ENCODE results near the gene CR1. TPM values are rescaled to one million over a fixed set of nuclear protein-coding genes. Genes with fewer than 3 reads are reported as not detected.

Gene CR1
- total and polyA plus RNA-seq, 2 of the 4 experiments (the other 2 are of a cell fraction): not detected

- TF ChIP-seq POLR2A (IDR thresholded peaks at IDR 0.05; ENCODE audit: low read depth, low read length): no peak
- TF ChIP-seq CHD1 (IDR thresholded peaks at IDR 0.05; ENCODE audit: low read depth, low read length): no peak
- no peak for TF ChIP-seq USF2 (IDR thresholded peaks at IDR 0.05; ENCODE audit: low read depth, low read length)
- no peak for TF ChIP-seq NFE2L2 (IDR thresholded peaks at IDR 0.05; ENCODE audit: low read depth, low read length)
These were observed 40.7 kb upstream of the CR1 start (continued) for GRCh38 chr1:207455183-207455754.

- no peak overlapping the region for H3K4ac ChIP-seq (ENCODE audit: low read depth, low read length)
- no peak overlapping the region for H2AK9ac ChIP-seq (replicated peaks; ENCODE audit: low read depth, low read length, poor library complexity)
- H3K9me1 ChIP-seq (ENCODE audit: insufficient read depth, low read length): no peaks in the 10 kb centered on the region
- H2BK15ac ChIP-seq (ENCODE audit: low read depth, low read length): no peak overlapping the region
- no peak overlapping the region for H3K23ac ChIP-seq (ENCODE audit: low read depth, low read length)
- H3K14ac ChIP-seq (replicated peaks; ENCODE audit: low read depth, low read length): no peak overlapping the region
- ChIA-PET CTCF (no interaction called here), POLR2A (ENCODE audit: unreplicated experiment) (no interaction called here)
- no peaks in the 10 kb centered on the region for H4K20me1 ChIP-seq (ENCODE audit: insufficient read depth, low read length)
- no peak overlapping the region for H4K91ac ChIP-seq (ENCODE audit: insufficient read depth, low read depth, low read length)
- H3K36me3 ChIP-seq (ENCODE audit: control insufficient read depth, insufficient read depth, low read length): no peaks in the 10 kb centered on the region
- ATAC-seq (ENCODE audit: low read depth) (no peak), DNase-seq (no peak)
- no peak overlapping the region for H3K9ac ChIP-seq (ENCODE audit: low read depth, low read length)
- H3K9me3 ChIP-seq (ENCODE audit: control insufficient read depth, insufficient read depth, low read length): no peaks in the 10 kb centered on the region
- intact Hi-C loops (cut with micrococcal nuclease): no loop called here
- no peak overlapping the region for H4K8ac ChIP-seq (ENCODE audit: low read depth in 2 of 2, low read length in 2 of 2)
- no peak overlapping the region for H2BK120ac ChIP-seq (ENCODE audit: low read depth, low read length)
- no peaks in the 10 kb centered on the region for H3K79me1 ChIP-seq (ENCODE audit: low read depth in 1 of 2, low read length in 2 of 2)
- H3K27ac ChIP-seq (ENCODE audit: insufficient read depth, low read length): no peak overlapping the region
- no peak overlapping the region for H4K5ac ChIP-seq (ENCODE audit: low read depth, low read length)
- H2AK5ac ChIP-seq (ENCODE audit: low read depth, low read length): no peak overlapping the region
- H3K27me3 ChIP-seq (ENCODE audit: control insufficient read depth, insufficient read depth, low read length): peaks cover 21% of the 10 kb centered on the region
- no peak overlapping the region for H3K4me3 ChIP-seq (ENCODE audit: insufficient read depth, low read depth, low read length)
- no peak overlapping the region for H3K18ac ChIP-seq (ENCODE audit: low read depth, low read length)
- H3K56ac ChIP-seq (ENCODE audit: extremely low read depth, insufficient read depth, low read length): no peak overlapping the region
- H3K4me1 ChIP-seq (ENCODE audit: control insufficient read depth, insufficient read depth, low read length): peaks cover 2% of the 10 kb centered on the region; the same call in 1 of the 2 replicates
- no TSS peak for BruUV-seq (replicated peaks)
- no CpG with 5 or more reads among the region's 1 CpG for WGBS, 2 experiments (ENCODE audit: extremely low coverage in 2 of 2, insufficient read length in 1 of 2)
- H3K4me2 ChIP-seq (ENCODE audit: low read depth, low read length): no peak overlapping the region
- no peak overlapping the region for H2AFZ ChIP-seq (replicated peaks; ENCODE audit: low read length, poor library complexity)
- dilution Hi-C loops (cut with HindIII; ENCODE audit: low sequenced_read_pairs, unreplicated experiment): no loop called here
- in situ Hi-C loops (cut with MboI; ENCODE audit: low sequenced_read_pairs): no loop called here
- no peak overlapping the region for H2BK5ac ChIP-seq (ENCODE audit: low read depth, low read length, poor library complexity, severe bottlenecking)
- no peak overlapping the region for H2BK20ac ChIP-seq (ENCODE audit: low read depth, low read length)
- TF ChIP-seq MAFK (IDR thresholded peaks at IDR 0.05; ENCODE audit: low read depth, low read length) (no peak), CTCF (conservative IDR thresholded peaks at IDR 0.05; ENCODE audit: low read depth, low read length) (no peak), RCOR1 (IDR thresholded peaks at IDR 0.05; ENCODE audit: insufficient replicate concordance, low read length) (no peak), BHLHE40 (IDR thresholded peaks at IDR 0.05; ENCODE audit: low read depth, low read length) (no peak), CHD1 (IDR thresholded peaks at IDR 0.05; ENCODE audit: low read depth, low read length) (no peak), CEBPB (IDR thresholded peaks at IDR 0.05; ENCODE audit: low read depth, low read length) (no peak), USF2 (IDR thresholded peaks at IDR 0.05; ENCODE audit: low read depth, low read length) (no peak), RAD21 (IDR thresholded peaks at IDR 0.05; ENCODE audit: low read length) (no peak), NFE2L2 (IDR thresholded peaks at IDR 0.05; ENCODE audit: low read depth, low read length) (no peak), MAZ (IDR thresholded peaks at IDR 0.05; ENCODE audit: borderline replicate concordance, low read depth, low read length) (no peak), SMC3 (IDR thresholded peaks at IDR 0.05; ENCODE audit: low read depth, low read length) (no peak), RFX5 (IDR thresholded peaks at IDR 0.05; ENCODE audit: low read depth, low read length) (no peak), FOS (IDR thresholded peaks at IDR 0.05; ENCODE audit: low read depth, low read length) (no peak), MXI1 (IDR thresholded peaks at IDR 0.05; ENCODE audit: borderline replicate concordance, low read depth, low read length) (no peak)
These were observed 37.5 kb upstream of the CR1 start for GRCh38 chr1:207458414-207458813.

All from IMR-90 (cell line).